Transverse colon (tissue), 4 donors: ENCODE data around the gene GHRHR. TPM values are rescaled to one million over a fixed set of nuclear protein-coding genes. Genes with fewer than 3 reads are reported as not detected.

Experiments used
- DNase-seq: peaks from one replicate; pipeline ENCODE4 v3.0.0-alpha.2; 2019
- H3K27ac ChIP-seq, 4 donors: fragments of 200-600 bp; sonication (generic); 2 replicates each; pipeline ENCODE4 v1.5.1; 2016 to 2018; ENCODE audit warnings: inconsistent platforms in 4 of 4
- H3K27me3 ChIP-seq: fragments of 200-600 bp; sonication (generic); 2 replicates; pipeline ENCODE4 v1.5.1; 2017; ENCODE audit warnings: inconsistent platforms
- H3K36me3 ChIP-seq, 4 donors: fragments of 200-600 bp; sonication (generic); 2 replicates each; pipeline ENCODE4 v1.5.1; 2017 to 2019; ENCODE audit warnings: inconsistent platforms in 4 of 4
- H3K4me1 ChIP-seq, 4 donors: fragments of 200-600 bp; sonication (generic); 2 replicates each; pipeline ENCODE4 v1.5.1; 2017 to 2020; ENCODE audit warnings: inconsistent platforms in 4 of 4
- H3K4me3 ChIP-seq, 4 donors: fragments of 200-600 bp; sonication (generic); 1 replicate in 1 of 4; 2 replicates in 3 of 4; pipeline versions ENCODE4 v1.5.1 to v1.6.1; 2017 to 2019; ENCODE audit warnings: inconsistent platforms in 4 of 4
- H3K9me3 ChIP-seq, 2 donors: fragments of 200-600 bp; sonication (generic); 2 replicates each; pipeline ENCODE4 v1.5.1; 2017 to 2019; ENCODE audit warnings: inconsistent platforms in 2 of 2
- CTCF ChIP-seq, 5 experiments: fragments of 200-600 bp in 3 of 5; fragments of 450-650 bp in 2 of 5; sonication (generic) in 3 of 5; IDR thresholded peaks; 1 replicate in 2 of 5; 2 replicates in 3 of 5; pipeline ENCODE4 v1.5.1; 2016 to 2017; ENCODE audit warnings: antibody characterized with exemption in 5 of 5, inconsistent platforms in 3 of 5, mild to moderate bottlenecking in 2 of 5, moderate library complexity in 1 of 5
- EP300 ChIP-seq: sonication (generic); formaldehyde crosslinking; IDR thresholded peaks from one replicate; pipeline ENCODE4 v1.6.1; 2017; ENCODE audit warnings: antibody characterized with exemption, low read depth
- POLR2A ChIP-seq: fragments of 450-650 bp; IDR thresholded peaks from one replicate; pipeline ENCODE4 v1.6.1; 2016; ENCODE audit warnings: antibody characterized with exemption, mild to moderate bottlenecking, moderate library complexity
- POLR2AphosphoS5 ChIP-seq, 3 donors: sonication (generic); formaldehyde crosslinking; IDR thresholded peaks; one replicate each; pipeline ENCODE4 v1.6.1; 2016; ENCODE audit warnings: antibody characterized with exemption in 3 of 3
- WGBS, 2 donors: methylation state at CpG; one replicate each; pipeline ENCODE4 v1.1.5; 2018; ENCODE audit warnings: low coverage in 1 of 2; 5-methylcytosine and 5-hydroxymethylcytosine counted together
- in situ Hi-C, 4 donors: fragments of 200-750 bp; cut with MboI; loops; one replicate each; pipeline versions ENCODE4 v1.15.0 to v1.15.1; 2017; ENCODE audit warnings: low sequenced_read_pairs in 3 of 4, low pct_ligation_motif_present in 1 of 4, low pct_unique_long_range_greater_than_20kb in 1 of 4
- intact Hi-C: fragments of 100-400 bp; cut with DNase I; formaldehyde crosslinking; loops from one replicate; pipeline ENCODE4 v1.15.1; 2023; ENCODE audit warnings: low total_unique reads
- total RNA-seq, 4 donors: library from RNA; depleted of rRNA; stranded (reverse); fragments of >200 nt; gene quantifications; one replicate each; pipeline ENCODE4 v1.1.0, GENCODE V29; 2016

Gene GHRHR
- total RNA-seq, 4 donors from 2014 or later, result not detected

GRCh38 chr7:30979027-30979426 is 15.3 kb downstream of the GHRHR start:
- Histone ChIP-seq H3K9me3 (no peaks in the 10 kb centered on the region), H3K4me3 (no peak overlapping the region), H3K36me3 (no peaks in the 10 kb centered on the region), H3K27ac (no peak overlapping the region), H3K27me3 (no peaks in the 10 kb centered on the region), H3K4me1 (peaks cover 0 to 13% (median 4%) of the 10 kb centered on the region in 4 donors)
- in situ Hi-C loops (loop anchor here (5.0 to 10.0 kb wide), 2 partner anchors 174 to 177 kb away; no protein-coding TSS in a partner anchor), intact Hi-C loops (no loop called here)
- DNase-seq, result no peak
- TF ChIP-seq EP300 (no peak), POLR2AphosphoS5 (IDR thresholded peaks at IDR 0.05) (no peak), POLR2A (no peak), CTCF (IDR thresholded peaks at IDR 0.05) (no peak)
- whole genome bisulfite sequencing, 2 donors, result 60 to 79% methylated on average over 1 to 11 of the region's 11 CpGs

- WGBS, 2 donors, result 64% methylated on average over 7 of the region's 7 CpGs; no CpG with 5 or more reads in 1 of the 2 donors
- peaks cover 0 to 4% (median under 1%) of the 10 kb centered on the region in 4 donors for H3K4me1 ChIP-seq
- TF ChIP-seq POLR2AphosphoS5 (IDR thresholded peaks at IDR 0.05) (no peak), CTCF (IDR thresholded peaks at IDR 0.05) (no peak), EP300 (no peak), POLR2A (no peak)
- H3K27ac ChIP-seq, result no peak overlapping the region
- H3K27me3 ChIP-seq, result no peaks in the 10 kb centered on the region
- no peak for DNase-seq
- H3K9me3 ChIP-seq, result no peaks in the 10 kb centered on the region
- intact Hi-C loops (loop anchor here (5.0 kb wide), 1 partner anchor 142 kb away; no protein-coding TSS in a partner anchor), in situ Hi-C loops (loop anchor here (5.0 to 10.0 kb wide), 2 partner anchors 142 to 145 kb away; no protein-coding TSS in a partner anchor)
- H3K4me3 ChIP-seq, result no peak overlapping the region
- H3K36me3 ChIP-seq, result no peaks in the 10 kb centered on the region
Observed at GRCh38 chr7:30980194-30980593, 16.4 kb downstream of the GHRHR start.

- in situ Hi-C loops (loop anchor here (5.0 to 10.0 kb wide), 2 partner anchors 142 to 144 kb away; no protein-coding TSS in a partner anchor), intact Hi-C loops (loop anchor here (5.0 kb wide), 1 partner anchor 142 kb away; no protein-coding TSS in a partner anchor)
- Histone ChIP-seq H3K4me1 (peaks cover 0 to 4% (median 0%) of the 10 kb centered on the region in 4 donors), H3K27ac (no peak overlapping the region), H3K36me3 (no peaks in the 10 kb centered on the region), H3K4me3 (no peak overlapping the region), H3K27me3 (no peaks in the 10 kb centered on the region), H3K9me3 (no peaks in the 10 kb centered on the region)
- WGBS, 2 donors, result 79% methylated on average over 5 of the region's 5 CpGs; no CpG with 5 or more reads in 1 of the 2 donors
- DNase-seq, result no peak
- TF ChIP-seq CTCF (IDR thresholded peaks at IDR 0.05) (no peak), EP300 (no peak), POLR2A (no peak), POLR2AphosphoS5 (IDR thresholded peaks at IDR 0.05) (no peak)
Observed at GRCh38 chr7:30980751-30981150, 17.0 kb downstream of the GHRHR start.

GRCh38 chr7:30983042-30983913 is 19.5 kb downstream of the GHRHR start:
- H3K36me3 ChIP-seq, result no peaks in the 10 kb centered on the region
- H3K27me3 ChIP-seq, result no peaks in the 10 kb centered on the region
- peak; percentile 80 for DNase-seq
- no peak overlapping the region for H3K27ac ChIP-seq
- intact Hi-C loops, result loop anchor here (5.0 kb wide), 1 partner anchor 139 kb away; no protein-coding TSS in a partner anchor
- H3K4me3 ChIP-seq, result no peak overlapping the region
- in situ Hi-C loops, result loop anchor here (5.0 to 10.0 kb wide), 2 partner anchors 139 to 142 kb away; no protein-coding TSS in a partner anchor
- TF ChIP-seq EP300 (no peak), CTCF (IDR thresholded peaks at IDR 0.05) (peak; percentile 74 to 96 (median 93))
- no peaks in the 10 kb centered on the region for H3K9me3 ChIP-seq
- peaks cover 0 to 5% (median 0%) of the 10 kb centered on the region in 4 donors for H3K4me1 ChIP-seq
- whole genome bisulfite sequencing, 2 donors, result 0 to 10% methylated on average over 1 to 15 of the region's 15 CpGs
